ENCODE results near the gene RIT1. TPM values are rescaled to one million over a fixed set of nuclear protein-coding genes. Genes with fewer than 3 reads are reported as not detected.

The RIT1 gene
- total and polyA plus RNA-seq, 2 of the 13 experiments (the other 11 are each of a cell fraction or from before 2014, with no cell fraction given), result 12.2 to 32.2 TPM

GRCh38 chr1:155940482-155940992 lies 29.4 kb upstream of the RIT1 start (continued):
- TF ChIP-seq RCOR2 (CRISPR knock-in tag; IDR thresholded peaks at IDR 0.05) (0 out of 2 replicates have a peak, but pooled peaks have one; percentile 26), KDM5B (CRISPR knock-in tag; IDR thresholded peaks at IDR 0.05; ENCODE audit: borderline replicate concordance) (no peak), HCFC1 (IDR thresholded peaks at IDR 0.05; ENCODE audit: low read depth, low read length) (no peak), ZNF569 (CRISPR knock-in tag; IDR thresholded peaks at IDR 0.05; ENCODE audit: borderline replicate concordance) (no peak), NCOA5 (CRISPR knock-in tag; IDR thresholded peaks at IDR 0.05) (no peak), TBX2 (CRISPR knock-in tag; IDR thresholded peaks at IDR 0.05; ENCODE audit: borderline replicate concordance) (peak; percentile 41; the same call in 1 of the 2 replicates), ZNF552 (CRISPR knock-in tag; IDR thresholded peaks at IDR 0.05; ENCODE audit: borderline replicate concordance) (0 out of 2 replicates have a peak, but pooled peaks have one; percentile 50), HNF4G (IDR thresholded peaks at IDR 0.05; ENCODE audit: borderline replicate concordance, low read depth, low read length) (no peak), HNF4G (CRISPR knock-in tag; IDR thresholded peaks at IDR 0.05; ENCODE audit: borderline replicate concordance, low read depth) (no peak), HOXA9 (CRISPR knock-in tag; IDR thresholded peaks at IDR 0.05; ENCODE audit: borderline replicate concordance) (no peak), ELF4 (CRISPR knock-in tag; IDR thresholded peaks at IDR 0.05; ENCODE audit: borderline replicate concordance) (no peak; the same call in 1 of the 2 replicates), AFF4 (CRISPR knock-in tag; IDR thresholded peaks at IDR 0.05) (peak; percentile 60; the same call in 1 of the 2 replicates), ETV6 (CRISPR knock-in tag; conservative IDR thresholded peaks at IDR 0.05) (no peak), SCMH1 (CRISPR knock-in tag; IDR thresholded peaks at IDR 0.05; ENCODE audit: borderline replicate concordance) (no peak), ZBTB46 (CRISPR knock-in tag; IDR thresholded peaks at IDR 0.05; ENCODE audit: borderline replicate concordance) (no peak), ZFP91 (CRISPR knock-in tag; IDR thresholded peaks at IDR 0.05; ENCODE audit: borderline replicate concordance) (peak; percentile 16; the same call in 1 of the 2 replicates)
